ENCODE data around the gene TLN1. TPM values are rescaled to one million over a fixed set of nuclear protein-coding genes. Genes with fewer than 3 reads are reported as not detected.
A peak's percentile ranks its signal among the peaks of the same experiment; 100 is the strongest.

The TLN1 gene
- polyA plus RNA-seq, 6 donors from 2014 or later, result 15.6 to 128 (median 42.4) TPM

DNA sequence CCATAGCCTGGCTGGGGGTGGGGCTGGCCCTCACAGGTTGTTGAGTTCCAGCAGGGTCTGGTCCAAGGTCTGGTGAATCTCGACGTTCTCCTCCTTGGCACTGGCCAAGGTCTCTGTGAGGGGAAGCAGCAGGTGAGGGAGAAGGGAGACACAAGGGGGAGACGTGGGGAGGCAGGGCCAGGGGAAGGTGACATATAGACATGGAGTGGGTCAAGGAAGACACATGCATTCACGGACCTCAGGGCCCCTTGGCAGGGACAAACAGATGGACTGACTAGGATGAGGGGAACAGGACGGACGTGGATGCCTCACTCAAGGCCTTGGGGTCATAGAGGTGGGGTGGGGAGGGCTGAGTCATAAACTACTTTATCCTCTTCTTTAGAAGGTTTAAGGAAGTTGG lies 49.9 kb downstream of the TLN1 start:
- Mint-ChIP-seq H3K4me3 (no peak overlapping the region), H3K27ac (no peak overlapping the region), H3K4me1 (peaks cover 11 to 23% (median 13%) of the 10 kb centered on the region in 3 donors), H3K36me3 (no peaks in the 10 kb centered on the region), H3K27me3 (peaks cover 0 to 3% (median 0%) of the 10 kb centered on the region in 3 donors), H3K9me3 (no peaks in the 10 kb centered on the region)
- ATAC-seq (ENCODE audit: low read depth in 2 of 2) (no peak), DNase-seq (no peak)

DNA sequence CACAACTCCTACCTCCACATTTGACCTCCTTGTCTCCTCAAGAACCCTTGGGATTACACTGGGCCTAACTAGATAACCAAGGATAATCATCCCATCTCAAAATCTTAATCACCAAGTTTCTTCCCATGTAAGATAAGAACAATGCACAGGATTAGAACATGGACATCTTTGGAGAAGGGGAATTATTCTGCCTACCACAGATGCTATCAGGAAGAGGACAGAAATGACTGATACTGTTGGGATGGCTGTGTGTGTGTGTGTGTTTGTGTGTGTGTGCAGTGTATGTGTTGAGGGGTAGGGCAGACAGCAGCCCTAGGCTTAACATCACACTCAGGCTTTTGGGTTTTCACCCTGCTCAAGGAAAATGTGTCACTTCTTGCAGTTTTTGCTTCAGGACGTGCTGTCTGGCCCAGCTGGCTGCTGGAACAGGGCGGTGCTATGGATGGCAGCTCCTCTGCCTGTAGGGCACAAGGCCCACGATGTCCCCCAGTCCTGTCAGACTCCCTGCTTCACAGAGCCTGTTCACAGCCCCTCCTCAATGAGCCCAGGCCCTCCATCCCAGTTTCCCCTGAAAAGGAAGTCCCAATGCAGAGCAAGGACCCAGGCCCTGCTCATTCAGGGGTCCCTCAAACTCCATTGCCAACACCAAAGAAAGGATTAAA lies 50.5 kb downstream of the TLN1 start:
- H3K27ac Mint-ChIP-seq, result no peak overlapping the region
- H3K27me3 Mint-ChIP-seq, result peaks cover 2 to 3% (median 3%) of the 10 kb centered on the region in 3 donors
- peak overlapping the region in 2 of 8 donors; percentile 2 to 9 for H3K4me3 Mint-ChIP-seq
- H3K9me3 Mint-ChIP-seq, result no peaks in the 10 kb centered on the region
- no peaks in the 10 kb centered on the region for H3K36me3 Mint-ChIP-seq
- peaks cover 13 to 24% (median 14%) of the 10 kb centered on the region in 3 donors for H3K4me1 Mint-ChIP-seq
- ATAC-seq (ENCODE audit: low read depth in 2 of 2) (no peak), DNase-seq (no peak)

DNA sequence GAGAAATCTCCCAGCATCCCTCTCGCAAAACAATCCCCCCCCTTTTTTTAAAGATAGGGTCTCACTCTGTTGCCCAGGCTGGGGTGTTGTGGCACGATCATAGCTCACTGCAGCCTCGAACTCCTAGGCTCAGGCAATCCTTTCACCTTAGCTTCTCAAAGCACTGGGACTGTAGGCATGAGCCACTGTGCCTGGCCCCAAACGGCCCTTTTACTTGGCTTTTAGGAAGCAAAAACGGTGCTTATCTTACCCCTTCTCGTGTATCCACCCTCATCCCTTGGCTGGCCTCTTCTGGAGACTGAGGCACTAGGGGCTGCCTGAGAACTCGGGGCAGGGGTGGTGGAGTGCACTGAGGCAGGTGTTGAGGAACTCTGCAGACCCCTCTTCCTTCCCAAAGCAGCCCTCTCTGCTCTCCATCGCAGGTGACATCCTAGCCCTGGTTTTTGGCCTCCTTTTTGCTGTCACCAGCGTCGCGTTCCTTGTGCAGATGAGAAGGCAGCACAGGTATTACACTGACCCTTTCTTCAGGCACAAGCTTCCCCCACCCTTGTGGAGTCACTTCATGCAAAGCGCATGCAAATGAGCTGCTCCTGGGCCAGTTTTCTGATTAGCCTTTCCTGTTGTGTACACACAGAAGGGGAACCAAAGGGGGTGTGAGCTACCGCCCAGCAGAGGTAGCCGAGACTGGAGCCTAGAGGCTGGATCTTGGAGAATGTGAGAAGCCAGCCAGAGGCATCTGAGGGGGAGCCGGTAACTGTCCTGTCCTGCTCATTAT lies 51.5 kb downstream of the TLN1 start:
- ATAC-seq (ENCODE audit: low read depth in 2 of 2), result peak; percentile 30 to 75
- no peaks in the 10 kb centered on the region for H3K36me3 Mint-ChIP-seq
- no peaks in the 10 kb centered on the region for H3K9me3 Mint-ChIP-seq
- H3K4me1 Mint-ChIP-seq, result peaks cover 19 to 30% (median 20%) of the 10 kb centered on the region in 3 donors
- peaks cover 3 to 7% (median 6%) of the 10 kb centered on the region in 3 donors for H3K27me3 Mint-ChIP-seq
- H3K27ac Mint-ChIP-seq, result no peak overlapping the region
- no peak overlapping the region for H3K4me3 Mint-ChIP-seq
- no peak for DNase-seq

DNA sequence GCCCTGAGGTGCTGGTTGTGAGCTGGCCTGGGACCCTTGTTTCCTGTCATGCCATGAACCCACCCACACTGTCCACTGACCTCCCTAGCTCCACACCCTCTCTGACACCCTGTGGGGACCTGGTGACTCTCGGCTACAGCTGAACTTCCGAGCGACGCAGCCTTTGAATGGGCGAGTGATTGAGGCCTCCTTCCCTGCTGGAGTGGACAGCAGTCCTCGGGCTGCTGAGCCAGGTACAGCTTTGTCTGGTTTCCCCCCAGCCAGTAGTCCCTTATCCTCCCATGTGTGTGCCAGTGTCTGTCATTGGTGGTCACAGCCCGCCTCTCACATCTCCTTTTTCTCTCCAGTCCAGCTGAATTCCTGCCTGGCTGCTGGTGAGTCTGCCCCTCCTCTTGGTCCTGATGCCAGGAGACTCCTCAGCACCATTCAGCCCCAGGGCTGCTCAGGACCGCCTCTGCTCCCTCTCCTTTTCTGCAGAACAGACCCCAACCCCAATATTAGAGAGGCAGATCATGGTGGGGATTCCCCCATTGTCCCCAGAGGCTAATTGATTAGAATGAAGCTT lies 52.1 kb downstream of the TLN1 start:
- Mint-ChIP-seq H3K4me3 (peak overlapping the region in 1 of 8 donors; percentile 56), H3K27ac (no peak overlapping the region), H3K27me3 (peaks cover 3 to 9% (median 6%) of the 10 kb centered on the region in 3 donors), H3K9me3 (no peaks in the 10 kb centered on the region), H3K4me1 (peaks cover 24 to 30% (median 25%) of the 10 kb centered on the region in 3 donors), H3K36me3 (no peaks in the 10 kb centered on the region)
- DNase-seq (no peak), ATAC-seq (ENCODE audit: low read depth in 2 of 2) (no peak)

DNA sequence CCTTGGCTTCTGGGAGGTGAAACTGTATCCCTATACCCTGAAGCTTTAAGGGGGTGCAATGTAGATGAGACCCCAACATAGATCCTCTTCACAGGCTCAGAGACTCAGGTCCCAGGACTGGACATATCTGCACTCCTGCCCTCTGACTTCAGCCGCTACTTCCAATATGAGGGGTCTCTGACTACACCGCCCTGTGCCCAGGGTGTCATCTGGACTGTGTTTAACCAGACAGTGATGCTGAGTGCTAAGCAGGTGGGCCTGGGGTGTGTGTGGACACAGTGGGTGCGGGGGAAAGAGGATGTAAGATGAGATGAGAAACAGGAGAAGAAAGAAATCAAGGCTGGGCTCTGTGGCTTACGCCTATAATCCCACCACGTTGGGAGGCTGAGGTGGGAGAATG lies 52.9 kb downstream of the TLN1 start:
- peaks cover 30 to 34% (median 32%) of the 10 kb centered on the region in 3 donors for H3K4me1 Mint-ChIP-seq
- peak overlapping the region in 1 of 8 donors; percentile 25 for H3K4me3 Mint-ChIP-seq
- peaks cover 3 to 16% (median 13%) of the 10 kb centered on the region in 3 donors for H3K27me3 Mint-ChIP-seq
- H3K9me3 Mint-ChIP-seq, result no peaks in the 10 kb centered on the region
- H3K27ac Mint-ChIP-seq, result peak overlapping the region in 1 of 6 donors; percentile 70
- no peak for ATAC-seq (ENCODE audit: low read depth in 2 of 2)
- H3K36me3 Mint-ChIP-seq, result no peaks in the 10 kb centered on the region
- DNase-seq, result no peak

DNA sequence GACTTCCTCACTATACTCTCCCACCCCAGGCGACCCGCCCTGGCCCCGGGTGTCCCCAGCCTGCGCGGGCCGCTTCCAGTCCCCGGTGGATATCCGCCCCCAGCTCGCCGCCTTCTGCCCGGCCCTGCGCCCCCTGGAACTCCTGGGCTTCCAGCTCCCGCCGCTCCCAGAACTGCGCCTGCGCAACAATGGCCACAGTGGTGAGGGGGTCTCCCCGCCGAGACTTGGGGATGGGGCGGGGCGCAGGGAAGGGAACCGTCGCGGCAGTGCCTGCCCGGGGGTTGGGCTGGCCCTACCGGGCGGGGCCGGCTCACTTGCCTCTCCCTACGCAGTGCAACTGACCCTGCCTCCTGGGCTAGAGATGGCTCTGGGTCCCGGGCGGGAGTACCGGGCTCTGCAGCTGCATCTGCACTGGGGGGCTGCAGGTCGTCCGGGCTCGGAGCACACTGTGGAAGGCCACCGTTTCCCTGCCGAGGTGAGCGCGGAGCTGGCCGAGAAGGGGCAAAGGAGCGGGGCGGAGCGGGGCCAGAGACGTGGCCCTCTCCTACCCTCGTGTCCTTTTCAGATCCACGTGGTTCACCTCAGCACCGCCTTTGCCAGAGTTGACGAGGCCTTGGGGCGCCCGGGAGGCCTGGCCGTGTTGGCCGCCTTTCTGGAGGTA lies 56.1 kb downstream of the TLN1 start:
- H3K27me3 Mint-ChIP-seq, result peaks cover 0 to 18% (median 13%) of the 10 kb centered on the region in 3 donors
- H3K4me1 Mint-ChIP-seq, result peaks cover 23 to 33% (median 26%) of the 10 kb centered on the region in 3 donors
- peak overlapping the region in 1 of 6 donors; percentile 51 for H3K27ac Mint-ChIP-seq
- peak; percentile 64 to 72 for ATAC-seq (ENCODE audit: low read depth in 2 of 2)
- peak overlapping the region; percentile 80 to 91 (median 86) for H3K4me3 Mint-ChIP-seq
- no peaks in the 10 kb centered on the region for H3K36me3 Mint-ChIP-seq
- H3K9me3 Mint-ChIP-seq, result no peaks in the 10 kb centered on the region
- no peak for DNase-seq

DNA sequence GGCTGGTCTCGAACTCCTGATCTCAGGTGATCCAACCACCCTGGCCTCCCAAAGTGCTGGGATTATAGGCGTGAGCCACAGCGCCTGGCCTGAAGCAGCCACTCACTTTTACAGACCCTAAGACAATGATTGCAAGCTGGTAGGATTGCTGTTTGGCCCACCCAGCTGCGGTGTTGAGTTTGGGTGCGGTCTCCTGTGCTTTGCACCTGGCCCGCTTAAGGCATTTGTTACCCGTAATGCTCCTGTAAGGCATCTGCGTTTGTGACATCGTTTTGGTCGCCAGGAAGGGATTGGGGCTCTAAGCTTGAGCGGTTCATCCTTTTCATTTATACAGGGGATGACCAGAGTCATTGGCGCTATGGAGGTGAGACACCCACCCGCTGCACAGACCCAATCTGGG lies 56.8 kb downstream of the TLN1 start:
- peak; percentile 16 to 17 for ATAC-seq (ENCODE audit: low read depth in 2 of 2)
- Mint-ChIP-seq H3K36me3 (no peaks in the 10 kb centered on the region), H3K27ac (peak overlapping the region in 1 of 6 donors; percentile 80), H3K4me1 (peaks cover 20 to 27% (median 21%) of the 10 kb centered on the region in 3 donors), H3K4me3 (peak overlapping the region; percentile 80 to 91 (median 86)), H3K27me3 (peaks cover 0 to 18% (median 13%) of the 10 kb centered on the region in 3 donors), H3K9me3 (no peaks in the 10 kb centered on the region)
- DNase-seq, result no peak

DNA sequence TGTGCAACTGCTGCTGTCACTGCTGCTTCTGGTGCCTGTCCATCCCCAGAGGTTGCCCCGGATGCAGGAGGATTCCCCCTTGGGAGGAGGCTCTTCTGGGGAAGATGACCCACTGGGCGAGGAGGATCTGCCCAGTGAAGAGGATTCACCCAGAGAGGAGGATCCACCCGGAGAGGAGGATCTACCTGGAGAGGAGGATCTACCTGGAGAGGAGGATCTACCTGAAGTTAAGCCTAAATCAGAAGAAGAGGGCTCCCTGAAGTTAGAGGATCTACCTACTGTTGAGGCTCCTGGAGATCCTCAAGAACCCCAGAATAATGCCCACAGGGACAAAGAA lies 58.0 kb downstream of the TLN1 start:
- H3K9me3 Mint-ChIP-seq, result no peaks in the 10 kb centered on the region
- H3K27ac Mint-ChIP-seq, result peak overlapping the region in 1 of 6 donors; percentile 52
- H3K4me3 Mint-ChIP-seq, result peak overlapping the region in 2 of 8 donors; percentile 12 to 65

DNA sequence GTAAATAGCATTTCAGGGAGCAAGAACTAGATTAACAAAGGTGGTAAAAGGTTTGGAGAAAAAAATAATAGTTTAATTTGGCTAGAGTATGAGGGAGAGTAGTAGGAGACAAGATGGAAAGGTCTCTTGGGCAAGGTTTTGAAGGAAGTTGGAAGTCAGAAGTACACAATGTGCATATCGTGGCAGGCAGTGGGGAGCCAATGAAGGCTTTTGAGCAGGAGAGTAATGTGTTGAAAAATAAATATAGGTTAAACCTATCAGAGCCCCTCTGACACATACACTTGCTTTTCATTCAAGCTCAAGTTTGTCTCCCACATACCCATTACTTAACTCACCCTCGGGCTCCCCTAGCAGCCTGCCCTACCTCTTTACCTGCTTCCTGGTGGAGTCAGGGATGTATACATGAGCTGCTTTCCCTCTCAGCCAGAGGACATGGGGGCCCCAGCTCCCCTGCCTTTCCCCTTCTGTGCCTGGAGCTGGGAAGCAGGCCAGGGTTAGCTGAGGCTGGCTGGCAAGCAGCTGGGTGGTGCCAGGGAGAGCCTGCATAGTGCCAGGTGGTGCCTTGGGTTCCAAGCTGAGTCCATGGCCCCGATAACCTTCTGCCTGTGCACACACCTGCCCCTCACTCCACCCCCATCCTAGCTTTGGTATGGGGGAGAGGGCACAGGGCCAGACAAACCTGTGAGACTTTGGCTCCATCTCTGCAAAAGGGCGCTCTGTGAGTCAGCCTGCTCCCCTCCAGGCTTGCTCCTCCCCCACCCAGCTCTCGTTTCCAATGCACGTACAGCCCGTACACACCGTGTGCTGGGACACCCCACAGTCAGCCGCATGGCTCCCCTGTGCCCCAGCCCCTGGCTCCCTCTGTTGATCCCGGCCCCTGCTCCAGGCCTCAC lies 58.6 kb downstream of the TLN1 start, which contains the start of gene CA9:
Gene CA9 (plus strand): TSS at position 797 of the 893 bp plus-strand sequence. CDS start 32 bp downstream, at position 829.
- peak within 1 kb of the TSS; percentile 16 to 85 (median 61) for H3K4me3 Mint-ChIP-seq
- no peaks in the 10 kb centered on the region for H3K36me3 Mint-ChIP-seq
- peaks cover 0 to 18% (median 13%) of the 10 kb centered on the region in 3 donors for H3K27me3 Mint-ChIP-seq
- H3K4me1 Mint-ChIP-seq, result peaks cover 17 to 23% (median 18%) of the 10 kb centered on the region in 3 donors
- ATAC-seq (ENCODE audit: low read depth in 2 of 2) (no peak), DNase-seq (no peak)
- H3K9me3 Mint-ChIP-seq, result no peaks in the 10 kb centered on the region
- peak within 1 kb of the TSS in 3 of 6 donors; percentile 52 to 78 (median 77) for H3K27ac Mint-ChIP-seq

More for the DNA sequence above, 58.0 kb downstream of the TLN1 start:
- peaks cover 0 to 18% (median 13%) of the 10 kb centered on the region in 3 donors for H3K27me3 Mint-ChIP-seq
- ATAC-seq (ENCODE audit: low read depth in 2 of 2) (no peak), DNase-seq (no peak)
- peaks cover 17 to 23% (median 18%) of the 10 kb centered on the region in 3 donors for H3K4me1 Mint-ChIP-seq
- H3K36me3 Mint-ChIP-seq, result no peaks in the 10 kb centered on the region

DNA sequence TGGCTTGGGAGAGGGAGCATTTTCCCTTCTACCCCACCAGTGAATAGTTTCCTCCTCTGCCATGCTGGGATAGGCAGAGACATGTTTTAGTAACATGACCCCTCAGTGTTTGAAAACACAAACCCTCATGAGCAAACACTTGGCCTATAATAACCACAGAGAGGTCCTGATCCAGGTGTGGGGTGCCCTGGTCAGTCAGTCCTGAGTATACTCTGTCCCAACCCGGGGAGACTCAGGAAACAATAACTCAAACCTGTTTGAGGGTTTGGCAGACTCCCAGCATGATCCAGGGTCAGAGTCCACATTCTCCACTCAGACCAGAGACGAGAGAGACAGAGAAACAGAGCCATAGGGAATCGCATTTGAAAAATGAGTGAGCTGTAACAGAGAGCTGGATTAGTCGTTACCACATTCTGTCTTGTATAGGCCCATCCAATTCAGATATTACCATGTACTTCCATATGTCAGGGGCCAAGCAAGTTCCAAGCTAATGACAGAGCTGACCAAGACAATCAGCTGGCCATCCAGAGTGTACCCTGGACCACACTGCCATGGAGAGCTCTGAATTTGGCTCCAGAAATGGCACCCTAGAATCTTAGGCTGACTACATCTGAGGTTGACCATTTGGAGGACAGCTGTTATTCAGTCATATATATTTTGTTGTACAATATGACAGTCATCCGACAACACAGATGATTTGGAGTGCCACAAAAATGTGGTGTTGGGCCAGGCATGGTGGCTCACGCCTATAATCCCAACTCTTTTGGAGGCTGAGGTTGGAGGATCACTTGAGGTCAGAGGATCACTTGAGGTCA lies 62.5 kb downstream of the TLN1 start:
- peaks cover 0 to 6% (median 4%) of the 10 kb centered on the region in 3 donors for H3K27me3 Mint-ChIP-seq
- H3K4me1 Mint-ChIP-seq, result peaks cover 25 to 34% (median 26%) of the 10 kb centered on the region in 3 donors
- ATAC-seq (ENCODE audit: low read depth in 2 of 2) (no peak), DNase-seq (no peak)
- H3K27ac Mint-ChIP-seq, result no peak overlapping the region
- H3K9me3 Mint-ChIP-seq, result no peaks in the 10 kb centered on the region
- H3K36me3 Mint-ChIP-seq, result no peaks in the 10 kb centered on the region
- H3K4me3 Mint-ChIP-seq, result no peak overlapping the region

DNA sequence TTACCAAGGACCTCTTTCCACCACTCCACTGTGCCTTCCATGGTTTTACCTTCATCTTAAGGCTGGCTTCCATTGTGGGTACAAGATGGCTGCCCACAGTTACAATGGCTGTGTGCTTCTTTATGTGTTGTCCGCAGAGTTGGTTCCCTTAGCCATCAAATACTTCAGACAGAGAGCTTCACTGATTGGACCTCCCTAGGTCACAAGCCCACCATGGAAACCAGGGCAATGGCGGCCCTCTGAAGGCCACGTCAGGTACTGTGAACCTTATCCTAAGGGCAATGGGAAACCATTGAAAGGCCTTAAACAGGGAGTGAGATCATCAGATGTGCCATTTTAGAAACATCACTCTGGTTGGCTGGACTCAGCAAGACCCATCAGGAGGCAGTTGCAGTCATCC lies 64.1 kb downstream of the TLN1 start:
- Mint-ChIP-seq H3K36me3 (no peaks in the 10 kb centered on the region), H3K4me3 (no peak overlapping the region), H3K4me1 (peaks cover 26 to 33% (median 33%) of the 10 kb centered on the region in 3 donors), H3K9me3 (no peaks in the 10 kb centered on the region), H3K27ac (no peak overlapping the region), H3K27me3 (no peaks in the 10 kb centered on the region)
- DNase-seq, result no peak
- ATAC-seq (ENCODE audit: low read depth in 2 of 2), result no peak

Data from naive B cell (primary cell).